Choroid plexus epithelial cell (primary cell): Measurements from ENCODE around the gene POU5F2.
A peak's percentile ranks its signal among the peaks of the same experiment; 100 is the strongest.

Experiments
- DNase-seq: peaks from one replicate; pipeline ENCODE4 v3.0.0-alpha.2; 2010; ENCODE audit warnings: low read depth
- H3K4me3 ChIP-seq: 2 replicates; pipeline ENCODE4 v1.5.1; 2011; ENCODE audit warnings: low read depth, mild to moderate bottlenecking, control low read depth, low read length, moderate library complexity
- TF ChIP-seq, protein P1 (sequence below): conservative IDR thresholded peaks from 2 replicates; pipeline ENCODE4 v1.5.1; 2011; ENCODE audit warnings: low read depth, mild to moderate bottlenecking, control low read depth, inconsistent platforms, low read length, moderate library complexity

The POU5F2 gene, protein sequence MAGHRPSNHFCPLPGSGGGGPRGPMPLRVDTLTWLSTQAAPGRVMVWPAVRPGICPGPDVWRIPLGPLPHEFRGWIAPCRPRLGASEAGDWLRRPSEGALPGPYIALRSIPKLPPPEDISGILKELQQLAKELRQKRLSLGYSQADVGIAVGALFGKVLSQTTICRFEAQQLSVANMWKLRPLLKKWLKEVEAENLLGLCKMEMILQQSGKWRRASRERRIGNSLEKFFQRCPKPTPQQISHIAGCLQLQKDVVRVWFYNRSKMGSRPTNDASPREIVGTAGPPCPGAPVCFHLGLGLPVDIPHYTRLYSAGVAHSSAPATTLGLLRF

DNA sequence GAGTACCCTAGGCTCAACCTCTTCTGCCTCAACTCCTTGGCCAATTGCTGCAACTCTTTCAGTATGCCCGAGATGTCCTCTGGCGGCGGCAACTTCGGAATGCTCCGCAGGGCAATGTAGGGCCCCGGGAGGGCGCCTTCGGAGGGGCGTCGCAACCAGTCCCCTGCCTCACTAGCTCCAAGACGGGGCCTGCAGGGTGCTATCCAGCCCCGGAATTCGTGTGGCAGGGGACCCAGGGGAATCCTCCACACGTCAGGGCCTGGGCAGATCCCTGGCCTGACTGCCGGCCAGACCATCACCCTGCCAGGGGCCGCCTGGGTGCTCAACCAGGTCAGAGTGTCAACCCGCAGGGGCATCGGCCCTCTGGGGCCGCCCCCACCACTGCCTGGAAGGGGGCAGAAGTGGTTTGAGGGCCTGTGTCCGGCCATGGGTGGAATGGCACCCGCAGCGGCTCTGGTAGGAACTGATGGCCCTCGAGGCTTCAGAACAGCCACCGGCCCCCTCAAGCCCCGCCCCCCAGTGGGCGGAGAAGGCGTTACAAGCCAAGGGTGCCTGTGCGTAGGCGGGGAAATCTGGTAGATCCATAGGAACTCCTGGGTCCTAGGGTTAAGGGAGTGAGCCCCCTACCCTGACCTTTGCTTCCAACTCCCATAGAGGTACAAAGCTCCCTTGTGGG is at the start of gene POU5F2:
POU5F2 (minus strand) TSS at position 465 of the 676 bp plus-strand sequence; CDS start at position 428, 37 bp downstream.
- no peak for DNase-seq
- H3K4me3 ChIP-seq: no peak within 1 kb of the TSS
- TF ChIP-seq, protein P1, sequence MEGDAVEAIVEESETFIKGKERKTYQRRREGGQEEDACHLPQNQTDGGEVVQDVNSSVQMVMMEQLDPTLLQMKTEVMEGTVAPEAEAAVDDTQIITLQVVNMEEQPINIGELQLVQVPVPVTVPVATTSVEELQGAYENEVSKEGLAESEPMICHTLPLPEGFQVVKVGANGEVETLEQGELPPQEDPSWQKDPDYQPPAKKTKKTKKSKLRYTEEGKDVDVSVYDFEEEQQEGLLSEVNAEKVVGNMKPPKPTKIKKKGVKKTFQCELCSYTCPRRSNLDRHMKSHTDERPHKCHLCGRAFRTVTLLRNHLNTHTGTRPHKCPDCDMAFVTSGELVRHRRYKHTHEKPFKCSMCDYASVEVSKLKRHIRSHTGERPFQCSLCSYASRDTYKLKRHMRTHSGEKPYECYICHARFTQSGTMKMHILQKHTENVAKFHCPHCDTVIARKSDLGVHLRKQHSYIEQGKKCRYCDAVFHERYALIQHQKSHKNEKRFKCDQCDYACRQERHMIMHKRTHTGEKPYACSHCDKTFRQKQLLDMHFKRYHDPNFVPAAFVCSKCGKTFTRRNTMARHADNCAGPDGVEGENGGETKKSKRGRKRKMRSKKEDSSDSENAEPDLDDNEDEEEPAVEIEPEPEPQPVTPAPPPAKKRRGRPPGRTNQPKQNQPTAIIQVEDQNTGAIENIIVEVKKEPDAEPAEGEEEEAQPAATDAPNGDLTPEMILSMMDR: no peak

DNA sequence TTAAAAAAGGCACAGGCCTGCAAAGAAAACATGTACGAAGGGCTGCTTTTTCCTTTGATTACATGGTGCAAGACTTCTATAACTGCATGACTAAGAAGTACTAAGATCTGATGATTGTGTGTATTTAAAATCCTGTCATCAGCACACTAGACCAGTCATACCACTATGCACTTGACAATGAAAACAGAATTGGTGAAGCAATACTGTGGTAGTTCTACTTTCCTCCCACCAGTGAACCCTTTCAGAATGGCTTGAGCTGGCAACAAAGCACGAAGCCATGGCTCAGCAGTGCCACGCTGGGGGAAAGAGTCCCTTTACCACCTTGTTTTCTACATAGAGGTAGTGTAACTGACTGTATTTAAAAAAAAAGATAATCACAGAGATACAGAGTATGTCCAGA is 49.0 kb upstream of the POU5F2 start:
- H3K4me3 ChIP-seq: no peak overlapping the region
- DNase-seq: peak; percentile 67
- TF ChIP-seq, protein P1: no peak

DNA sequence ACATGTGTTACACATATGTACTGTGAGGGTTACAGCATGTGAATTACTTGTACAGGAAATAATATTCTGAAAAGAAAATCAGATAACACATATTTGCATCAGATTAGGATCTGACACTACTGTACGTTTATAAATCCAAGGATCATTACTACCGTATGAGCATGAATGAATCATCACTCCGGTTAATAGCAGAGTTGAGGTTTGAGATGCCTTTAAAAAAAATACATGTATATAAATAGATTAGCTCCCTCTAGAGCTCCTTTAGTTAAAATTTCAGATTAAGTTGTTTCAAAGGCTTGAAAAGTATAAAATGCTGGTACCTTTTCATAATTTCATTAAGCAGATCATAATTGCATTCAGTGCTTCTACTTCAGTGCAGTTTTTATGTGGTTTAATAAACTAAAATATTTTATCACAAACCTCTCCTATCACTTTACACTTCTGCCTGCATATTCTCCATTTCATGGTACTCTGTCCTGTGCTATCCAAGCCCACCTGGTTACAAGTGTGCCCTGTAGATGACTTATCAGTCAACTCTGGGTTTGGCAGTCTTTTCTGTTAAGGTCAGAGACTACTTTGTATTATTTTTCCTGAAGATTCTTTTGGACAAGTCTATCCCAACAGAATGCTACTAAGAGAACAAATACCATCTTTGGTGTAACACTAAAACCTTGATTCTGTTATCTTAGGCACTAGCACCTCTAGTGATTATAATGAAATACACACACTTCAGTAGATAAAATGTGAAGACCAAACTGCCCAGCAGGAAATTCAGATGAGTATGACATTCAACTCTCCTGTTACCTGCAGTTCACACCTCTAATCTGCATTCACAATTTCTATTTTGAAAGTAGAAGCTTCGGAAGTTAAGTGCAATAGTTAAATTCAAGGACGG is 48.0 kb upstream of the POU5F2 start:
- no peak overlapping the region for H3K4me3 ChIP-seq
- TF ChIP-seq, protein P1: peak; percentile 17
- DNase-seq: peak; percentile 81

DNA sequence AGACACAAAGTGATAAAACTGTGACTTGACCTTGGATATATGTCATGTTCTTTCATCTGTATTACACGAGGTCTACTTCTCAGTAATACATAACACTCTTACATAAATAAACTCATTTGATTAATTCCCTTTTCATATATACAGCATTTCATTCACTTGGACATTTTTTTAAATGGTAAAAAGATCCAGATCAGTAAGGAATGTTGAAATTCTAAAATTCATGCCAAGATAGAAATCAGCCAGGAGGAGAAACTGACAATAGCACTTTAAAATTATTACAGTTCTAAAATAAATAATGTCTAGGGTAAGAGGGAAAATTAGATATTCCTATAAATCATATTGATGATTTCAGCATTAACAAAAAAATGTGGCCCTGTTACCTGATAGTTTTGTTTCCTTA is 46.2 kb upstream of the POU5F2 start:
- DNase-seq: no peak
- TF ChIP-seq, protein P1: no peak
- no peak overlapping the region for H3K4me3 ChIP-seq

DNA sequence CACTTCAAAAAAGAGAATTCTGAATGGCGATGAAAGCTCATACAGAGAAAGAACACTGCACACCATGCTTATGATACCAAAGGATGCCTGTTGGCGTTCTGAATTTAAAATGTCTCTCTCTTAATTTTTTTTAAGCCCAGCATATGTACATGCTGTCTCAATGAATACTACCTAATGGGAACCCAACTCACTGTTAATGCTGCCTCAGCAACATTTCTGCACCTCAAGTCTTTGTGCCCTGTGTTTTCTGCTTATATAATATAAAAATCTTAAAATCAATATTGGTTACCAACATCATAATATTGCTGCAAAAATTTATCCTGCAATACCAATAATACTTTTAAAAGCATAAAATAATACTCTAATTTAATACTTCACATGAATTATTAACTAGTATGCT is 44.1 kb upstream of the POU5F2 start:
- TF ChIP-seq, protein P1: no peak
- DNase-seq: no peak
- no peak overlapping the region for H3K4me3 ChIP-seq

DNA sequence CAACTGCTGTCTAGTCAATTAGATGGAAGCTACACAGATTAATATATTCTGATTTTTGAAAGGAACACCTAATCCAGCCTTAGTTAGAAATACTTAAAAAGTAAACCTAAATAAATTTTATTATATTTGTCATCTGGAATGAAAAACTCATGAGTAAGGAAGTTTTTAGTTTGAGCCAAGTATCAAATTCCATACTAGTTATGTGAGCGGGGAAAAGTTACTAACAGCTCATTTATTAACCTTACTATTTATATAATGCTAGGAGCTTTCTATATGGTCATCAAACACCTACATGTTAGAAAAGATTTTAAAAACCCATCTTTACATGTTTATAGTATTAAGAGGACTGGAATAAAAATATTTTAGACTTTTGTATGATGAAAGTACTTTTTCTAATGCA is 41.6 kb upstream of the POU5F2 start:
- TF ChIP-seq, protein P1: no peak
- H3K4me3 ChIP-seq: no peak overlapping the region
- DNase-seq: no peak
